Measurements from ENCODE around the gene SP8.

The SP8 gene

DNA sequence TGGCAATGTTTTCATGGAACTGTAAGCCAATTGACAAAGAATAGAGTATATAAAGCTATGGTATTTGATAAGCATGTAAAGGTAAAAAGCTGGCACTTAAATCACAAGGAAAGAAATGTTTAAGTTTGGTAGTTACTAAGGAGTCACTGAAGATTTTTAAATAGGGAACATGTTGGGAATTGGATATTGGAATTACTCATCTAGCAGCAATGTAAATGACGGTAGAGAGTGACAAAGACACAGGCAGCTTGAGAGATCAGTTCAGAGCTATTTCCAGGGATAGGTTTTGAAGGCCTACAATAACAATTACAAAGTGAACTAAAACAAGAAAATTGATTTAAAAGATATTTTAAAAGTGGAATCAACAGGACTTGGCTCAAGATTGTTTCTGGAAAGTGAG is 36.8 kb downstream of the SP8 start:
- DNase-seq (no peak), ATAC-seq (no peak)

DNA sequence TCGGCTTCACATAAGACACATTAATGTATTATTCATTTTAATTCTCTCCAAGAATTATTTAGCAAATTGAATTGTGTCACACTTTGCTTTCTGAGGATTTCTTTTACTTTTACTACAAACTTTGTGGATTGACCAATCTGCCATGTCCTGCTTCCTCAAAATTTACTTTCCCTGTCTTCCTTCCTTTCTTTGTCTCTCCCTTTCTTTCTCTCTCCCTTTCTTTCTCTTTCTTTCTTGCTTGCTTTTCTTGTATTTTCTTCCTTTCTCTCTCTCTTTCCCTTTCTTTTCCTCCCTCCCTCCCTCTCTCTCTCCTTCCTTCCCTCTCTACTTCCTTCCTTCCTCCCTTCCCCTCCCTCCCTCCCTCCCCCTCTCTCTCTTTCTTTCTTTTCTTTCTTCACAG is 37.8 kb downstream of the SP8 start:
- DNase-seq (no peak), ATAC-seq (no peak)

DNA sequence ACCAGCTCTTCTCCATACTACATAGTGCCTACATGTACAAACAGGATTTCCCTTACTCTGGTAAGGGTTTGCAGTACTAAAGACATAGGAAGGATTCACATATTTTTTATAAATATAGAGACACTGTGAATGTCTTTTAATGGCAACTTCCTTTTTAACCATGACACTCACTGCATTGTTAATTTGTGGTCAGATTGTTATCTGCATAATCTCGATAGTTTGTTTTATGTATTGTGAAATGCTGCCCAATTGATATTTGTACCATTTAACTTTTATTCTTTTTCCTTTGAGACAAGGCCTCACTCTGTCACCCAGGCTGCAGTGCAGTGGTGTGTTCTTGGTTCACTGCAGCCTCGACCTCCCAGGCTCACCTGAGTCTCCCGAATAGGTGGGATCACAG is 39.7 kb downstream of the SP8 start:
- ATAC-seq, result no peak
- DNase-seq, result no peak

GRCh38 chr7:20745702-20746101 is 41.0 kb downstream of the SP8 start:
- no peak for ATAC-seq

DNA sequence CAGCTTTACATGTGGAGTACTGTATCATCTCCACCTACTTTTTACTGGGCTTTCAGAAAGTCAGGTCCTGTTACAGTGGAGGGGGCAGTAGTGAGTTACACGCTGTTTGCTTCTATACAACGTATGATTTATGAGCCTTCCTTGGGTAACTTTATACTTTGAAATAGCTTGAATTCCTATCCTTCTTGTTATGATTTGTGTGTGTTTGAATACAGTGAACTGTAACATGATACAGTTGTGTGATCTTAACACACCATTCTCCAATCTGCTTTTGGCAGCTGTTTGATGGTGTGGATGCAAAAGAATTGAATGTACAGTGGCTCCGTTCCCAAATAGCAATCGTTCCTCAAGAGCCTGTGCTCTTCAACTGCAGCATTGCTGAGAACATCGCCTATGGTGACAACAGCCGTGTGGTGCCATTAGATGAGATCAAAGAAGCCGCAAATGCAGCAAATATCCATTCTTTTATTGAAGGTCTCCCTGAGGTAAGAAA is 41.7 kb downstream of the SP8 start:
- no peak for ATAC-seq
- DNase-seq, result no peak

More at GRCh38 chr7:20745702-20746101, 41.0 kb downstream of the SP8 start:
- DNase-seq, result no peak

- DNase-seq (no peak), ATAC-seq (no peak)
These were observed 43.8 kb downstream of the SP8 start for GRCh38 chr7:20742913-20743312.

- ATAC-seq, result no peak
- no peak for DNase-seq
These were observed 44.9 kb downstream of the SP8 start for GRCh38 chr7:20741801-20742200.

GRCh38 chr7:20738518-20739481 is 47.9 kb downstream of the SP8 start:
- DNase-seq (no peak), ATAC-seq (no peak)

GRCh38 chr7:20737840-20738448 is 48.7 kb downstream of the SP8 start:
- ATAC-seq (no peak), DNase-seq (no peak)

GRCh38 chr7:20735346-20736065 is 51.2 kb downstream of the SP8 start:
- DNase-seq (no peak), ATAC-seq (no peak)

All from stimulated activated naive CD8-positive, alpha-beta T cell treated with anti-CD3 and anti-CD28 coated beads, Interleukin-15, Interleukin-2, amounts not matched to agents 100 U/mL and 50 U/mL, for 24 hours (primary cell).